Dermis microvascular lymphatic vessel endothelial cell (primary cell): Measurements from ENCODE around the gene SLC25A29. TPM values are rescaled to one million over a fixed set of nuclear protein-coding genes. Genes with fewer than 3 reads are reported as not detected.

Source experiments
- total RNA-seq: library from RNA; depleted of rRNA; stranded (reverse); fragments of >200 nt; gene quantifications from 2 replicates; pipeline ENCODE4 v1.2.1, GENCODE V29; 2014

SLC25A29 gene
- total RNA-seq, 1 donor from 2014 or later: 45.6 TPM

Other genes starting within 250 kb of the SLC25A29 start
- 6.9 and 13.0 TPM in 2 replicates for gene EVL, start 241.0 kb downstream of the SLC25A29 start, total RNA-seq
- 0.13 and 0.26 TPM in 2 replicates for gene DEGS2, start 146.8 kb downstream of the SLC25A29 start, total RNA-seq
- 37.7 and 42.5 TPM in 2 replicates for gene YY1, start 67.3 kb downstream of the SLC25A29 start, total RNA-seq
- under 0.01 TPM in 1 of 2 replicates, not detected in the other for gene SLC25A47, start 16.9 kb upstream of the SLC25A29 start, total RNA-seq
- 18.1 and 36.4 TPM in 2 replicates for gene WDR25, start 70.0 kb upstream of the SLC25A29 start, total RNA-seq